Measurements from ENCODE around the gene DOK6. TPM values are rescaled to one million over a fixed set of nuclear protein-coding genes. Genes with fewer than 3 reads are reported as not detected.

Gene DOK6
- total and polyA plus RNA-seq, 10 donors = 0.09 to 2.0 (median 0.40) TPM

- H3K27me3 ChIP-seq (replicated peaks in 1 of 7) = no peaks in the 10 kb centered on the region
- TF ChIP-seq POLR2AphosphoS5 (IDR thresholded peaks at IDR 0.05) (no peak), CTCF (IDR thresholded peaks at IDR 0.05 in 8 of 11, conservative IDR thresholded peaks at IDR 0.05 in 3 of 11) (no peak), POLR2A (IDR thresholded peaks at IDR 0.05) (no peak)
- DNase-seq = no peak
- no peaks in the 10 kb centered on the region for H3K4me1 ChIP-seq
- peaks cover 0 to 6% (median 0%) of the 10 kb centered on the region in 8 donors for H3K9me3 ChIP-seq
- H3K36me3 ChIP-seq = no peaks in the 10 kb centered on the region
- H3K27ac ChIP-seq = no peak overlapping the region
- H3K4me3 ChIP-seq = no peak overlapping the region
- intact Hi-C loops (cut with DNase I; ENCODE audit: low total_unique reads) = no loop called here
These were observed 32.2 kb downstream of the DOK6 start for GRCh38 chr18:69432847-69433246.

GRCh38 chr18:69435000-69435399, 34.3 kb downstream of the DOK6 start:
- intact Hi-C loops (cut with DNase I; ENCODE audit: low total_unique reads) = no loop called here
- no peak for TF ChIP-seq CTCF (IDR thresholded peaks at IDR 0.05 in 8 of 11, conservative IDR thresholded peaks at IDR 0.05 in 3 of 11)
- TF ChIP-seq POLR2A (IDR thresholded peaks at IDR 0.05) = no peak
- TF ChIP-seq POLR2AphosphoS5 (IDR thresholded peaks at IDR 0.05) = no peak
- DNase-seq = no peak
- no peaks in the 10 kb centered on the region for H3K27me3 ChIP-seq (replicated peaks in 1 of 7)
- no peak overlapping the region for H3K27ac ChIP-seq
- H3K4me1 ChIP-seq = no peaks in the 10 kb centered on the region
- H3K9me3 ChIP-seq = peaks cover 0 to 27% (median 13%) of the 10 kb centered on the region in 8 donors
- 90 to 99% (median 93%) methylated on average over 2 of the region's 2 CpGs for WGBS, 5 donors
- H3K36me3 ChIP-seq = no peaks in the 10 kb centered on the region
- no peak overlapping the region for H3K4me3 ChIP-seq

GRCh38 chr18:69444221-69444620, 43.5 kb downstream of the DOK6 start:
- TF ChIP-seq POLR2A (IDR thresholded peaks at IDR 0.05) (no peak), CTCF (IDR thresholded peaks at IDR 0.05 in 8 of 11, conservative IDR thresholded peaks at IDR 0.05 in 3 of 11) (no peak), POLR2AphosphoS5 (IDR thresholded peaks at IDR 0.05) (no peak)
- DNase-seq = no peak
- Histone ChIP-seq H3K27me3 (replicated peaks in 1 of 7) (no peaks in the 10 kb centered on the region), H3K4me1 (no peaks in the 10 kb centered on the region), H3K27ac (no peak overlapping the region), H3K9me3 (peaks cover 0 to 26% (median 10%) of the 10 kb centered on the region in 8 donors), H3K36me3 (no peaks in the 10 kb centered on the region), H3K4me3 (no peak overlapping the region)
- 78 to 92% (median 84%) methylated on average over 4 of the region's 4 CpGs for WGBS, 5 donors
- intact Hi-C loops (cut with DNase I; ENCODE audit: low total_unique reads) = no loop called here

- intact Hi-C loops (cut with DNase I; ENCODE audit: low total_unique reads) = no loop called here
- Histone ChIP-seq H3K36me3 (no peaks in the 10 kb centered on the region), H3K4me3 (no peak overlapping the region), H3K27ac (no peak overlapping the region), H3K9me3 (peaks cover 0 to 11% (median 4%) of the 10 kb centered on the region in 8 donors), H3K27me3 (replicated peaks in 1 of 7) (no peaks in the 10 kb centered on the region), H3K4me1 (no peaks in the 10 kb centered on the region)
- 87 to 97% (median 95%) methylated on average over 1 of the region's 1 CpG for WGBS, 5 donors
- no peak for DNase-seq
- TF ChIP-seq CTCF (IDR thresholded peaks at IDR 0.05 in 8 of 11, conservative IDR thresholded peaks at IDR 0.05 in 3 of 11) = no peak
- no peak for TF ChIP-seq POLR2A (IDR thresholded peaks at IDR 0.05)
- no peak for TF ChIP-seq POLR2AphosphoS5 (IDR thresholded peaks at IDR 0.05)
These were observed 47.2 kb downstream of the DOK6 start for GRCh38 chr18:69447886-69448285.

All from spleen (tissue), 11 donors.